Keratinocyte (primary cell): Measurements from ENCODE around the gene NCAPD3. TPM values are rescaled to one million over a fixed set of nuclear protein-coding genes. Genes with fewer than 3 reads are reported as not detected.

Experiments used
- DNase-seq: peaks from one replicate; pipeline ENCODE4 v3.0.0-alpha.2; 2011; ENCODE audit warnings: low read depth, missing footprints, low spot score
- FAIRE-seq: peaks from 2 replicates; lab custom pipeline; 2011; peaks lifted over from hg19 to GRCh38; lab: Jason Lieb, UNC
- H2AFZ ChIP-seq: 2 replicates; pipeline ENCODE4 v1.6.0; 2012; ENCODE audit warnings: low read length, control low read depth, inconsistent platforms; ENCODE audit not compliant: control insufficient read depth
- H3K27ac ChIP-seq: 2 replicates; pipeline ENCODE4 v1.5.1; 2011; ENCODE audit warnings: low read length; ENCODE audit not compliant: control insufficient read depth, insufficient read depth
- H3K27me3 ChIP-seq: 3 replicates; pipeline ENCODE4 v1.6.0; 2011; ENCODE audit warnings: low read length; ENCODE audit not compliant: control insufficient read depth, insufficient read depth; ENCODE audit errors: extremely low read depth
- H3K36me3 ChIP-seq, 2 experiments: 2 replicates in 1 of 2; 3 replicates in 1 of 2; pipeline ENCODE4 v1.5.1; 2011; ENCODE audit warnings: low read length in 2 of 2, mild to moderate bottlenecking in 1 of 2; ENCODE audit not compliant: control insufficient read depth in 2 of 2, insufficient read depth in 2 of 2; ENCODE audit errors: extremely low read depth in 1 of 2
- H3K4me1 ChIP-seq: 3 replicates; pipeline ENCODE4 v1.5.1; 2011; ENCODE audit warnings: low read length; ENCODE audit not compliant: control insufficient read depth, insufficient read depth; ENCODE audit errors: extremely low read depth
- H3K4me2 ChIP-seq: 3 replicates; pipeline ENCODE4 v1.6.0; 2011; ENCODE audit warnings: low read depth, low read length; ENCODE audit not compliant: control insufficient read depth, insufficient read depth; ENCODE audit errors: extremely low read depth
- H3K4me3 ChIP-seq, 3 experiments: fragments of 200-600 bp in 1 of 3; sonication (generic) in 1 of 3; 2 replicates in 2 of 3; 3 replicates in 1 of 3; pipeline ENCODE4 v1.5.1; 2011 to 2016; ENCODE audit warnings: low read length in 3 of 3, mild to moderate bottlenecking in 3 of 3, control low read depth in 2 of 3, inconsistent platforms in 1 of 3, low read depth in 1 of 3, mixed read lengths in 1 of 3, mixed run types in 1 of 3, moderate library complexity in 1 of 3; ENCODE audit not compliant: control insufficient read depth in 2 of 3, insufficient read depth in 2 of 3; ENCODE audit errors: extremely low read depth in 1 of 3
- H3K79me2 ChIP-seq: 2 replicates; pipeline ENCODE4 v1.6.0; 2012; ENCODE audit warnings: low read length; ENCODE audit not compliant: control insufficient read depth, insufficient read depth
- H3K9ac ChIP-seq: 3 replicates; pipeline ENCODE4 v1.6.0; 2011; ENCODE audit warnings: low read length; ENCODE audit not compliant: control insufficient read depth, insufficient read depth; ENCODE audit errors: extremely low read depth
- H3K9me1 ChIP-seq: 3 replicates; pipeline ENCODE4 v1.6.0; 2011; ENCODE audit warnings: low read length; ENCODE audit not compliant: control insufficient read depth, insufficient read depth; ENCODE audit errors: extremely low read depth
- H3K9me3 ChIP-seq: 2 replicates; pipeline ENCODE4 v1.5.1; 2012; ENCODE audit warnings: low read depth, low read length; ENCODE audit not compliant: control insufficient read depth
- H4K20me1 ChIP-seq: 3 replicates; pipeline ENCODE4 v1.6.0; 2011; ENCODE audit warnings: low read length; ENCODE audit not compliant: control insufficient read depth, insufficient read depth; ENCODE audit errors: extremely low read depth
- CTCF ChIP-seq, 3 experiments: IDR thresholded peaks in 1 of 3; conservative IDR thresholded peaks in 1 of 3; optimal IDR thresholded peaks in 1 of 3; 2 replicates in 2 of 3; 3 replicates in 1 of 3; pipeline versions ENCODE3 to v1.5.1; 2011; ENCODE audit warnings: low read length in 3 of 3, mild to moderate bottlenecking in 3 of 3, moderate library complexity in 2 of 3, control low read depth in 1 of 3, inconsistent platforms in 1 of 3; ENCODE audit not compliant: insufficient read depth in 2 of 3; ENCODE audit errors: extremely low read depth in 1 of 3
- EZH2 ChIP-seq: IDR thresholded peaks from one replicate; pipeline ENCODE4 v1.6.1; 2012; ENCODE audit warnings: inconsistent platforms, mild to moderate bottlenecking, low read length, moderate library complexity
- dilution Hi-C: fragments of 300-500 bp; cut with MboI; formaldehyde crosslinking; loops from one replicate; pipeline ENCODE4 v1.7.0; 2020; ENCODE audit warnings: low sequenced_read_pairs; ENCODE audit not compliant: extremely low pct_ligation_motif_present
- polyA plus RNA-seq, 5 experiments: library from polyadenylated mRNA; depleted of rRNA in 3 of 5; stranded (reverse) in 3 of 5; stranded (forward) in 1 of 5; unstranded in 1 of 5; fragments of >200 nt; gene quantifications; 1 replicate in 1 of 5; 2 replicates in 3 of 5; 3 replicates in 1 of 5; pipeline versions ENCODE4 v1.2.1 to v1.2.3, GENCODE V29; 2011 to 2012; ENCODE audit warnings: missing spikeins in 2 of 5, low read depth in 1 of 5, low replicate concordance in 1 of 5

The NCAPD3 gene
- polyA plus RNA-seq, 1 donor (not counting 4 experiments of a cell fraction or from before 2014, with no cell fraction given), result 23.0 TPM

DNA sequence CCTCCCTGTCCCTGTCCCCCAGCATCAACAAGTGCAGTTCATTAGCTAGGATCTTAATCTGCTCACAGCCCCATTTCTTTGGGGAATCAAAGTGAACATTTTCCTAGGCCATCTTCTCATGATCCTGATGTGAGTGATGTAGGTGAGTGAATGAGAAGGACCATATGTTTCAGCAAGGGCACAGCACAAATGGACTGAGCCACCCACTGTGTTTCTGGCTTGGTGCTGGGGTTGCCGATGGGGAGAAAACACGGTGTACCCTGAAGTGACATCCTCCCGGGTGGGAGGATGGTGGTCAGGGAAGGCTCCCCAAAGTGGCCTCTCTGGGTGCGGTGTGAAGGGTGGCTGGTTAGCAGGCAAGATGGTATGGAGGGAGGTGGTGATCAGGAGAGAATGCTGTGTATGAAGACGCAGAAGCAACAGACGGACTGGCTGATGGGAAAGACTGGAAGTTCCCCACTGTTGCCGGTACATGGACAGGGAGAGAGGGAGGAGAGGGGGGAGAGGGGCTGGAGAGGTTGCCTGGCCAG, 82.7 kb downstream of the NCAPD3 start:
- Histone ChIP-seq H3K4me2 (no peak overlapping the region), H4K20me1 (no peaks in the 10 kb centered on the region), H2AFZ (no peak overlapping the region), H3K9me1 (no peaks in the 10 kb centered on the region), H3K9me3 (no peaks in the 10 kb centered on the region), H3K79me2 (no peaks in the 10 kb centered on the region), H3K4me3 (no peak overlapping the region), H3K27me3 (no peaks in the 10 kb centered on the region), H3K27ac (no peak overlapping the region), H3K9ac (no peak overlapping the region), H3K4me1 (no peaks in the 10 kb centered on the region), H3K36me3 (no peaks in the 10 kb centered on the region)
- no peak for FAIRE-seq
- no peak for TF ChIP-seq CTCF (optimal IDR thresholded peaks at IDR 0.05 in 1 of 3, IDR thresholded peaks at IDR 0.05 in 1 of 3, conservative IDR thresholded peaks at IDR 0.05 in 1 of 3; ENCODE audit: extremely low read depth in 1 of 3, insufficient read depth in 2 of 3, low read length in 3 of 3)
- no peak for TF ChIP-seq EZH2
- dilution Hi-C loops, result no loop called here
- no peak for DNase-seq

DNA sequence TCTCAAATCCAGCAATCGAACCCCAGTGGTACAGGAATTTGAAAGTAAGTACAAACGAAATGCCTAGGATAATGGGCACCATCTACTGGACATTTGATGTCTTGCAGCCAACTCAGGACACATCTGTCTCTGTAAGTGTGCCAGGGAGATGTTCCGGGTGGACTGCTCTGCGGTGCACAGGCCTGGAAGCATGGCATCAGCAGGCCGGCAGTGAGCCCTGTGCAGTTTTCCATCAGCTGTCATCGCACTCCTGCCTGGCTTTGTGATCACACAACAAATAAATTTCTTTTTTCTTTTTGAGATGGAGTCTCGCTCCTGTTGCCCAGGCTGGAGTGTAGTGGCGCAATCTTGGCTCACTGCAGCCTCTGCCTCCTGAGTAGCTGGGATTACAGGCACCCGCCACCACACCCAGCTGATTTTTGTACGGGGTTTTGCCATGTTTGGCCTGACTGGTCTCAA, 83.9 kb downstream of the NCAPD3 start:
- no peak overlapping the region for H3K9ac ChIP-seq
- FAIRE-seq (peak; percentile 96), DNase-seq (peak; percentile 35)
- H2AFZ ChIP-seq, result no peak overlapping the region
- TF ChIP-seq EZH2 (no peak), CTCF (optimal IDR thresholded peaks at IDR 0.05 in 1 of 3, IDR thresholded peaks at IDR 0.05 in 1 of 3, conservative IDR thresholded peaks at IDR 0.05 in 1 of 3; ENCODE audit: extremely low read depth in 1 of 3, insufficient read depth in 2 of 3, low read length in 3 of 3) (peak; percentile 83 to 93 (median 90))
- no peaks in the 10 kb centered on the region for H3K79me2 ChIP-seq
- no peaks in the 10 kb centered on the region for H3K4me1 ChIP-seq
- no peaks in the 10 kb centered on the region for H3K9me1 ChIP-seq
- no peaks in the 10 kb centered on the region for H3K9me3 ChIP-seq
- H4K20me1 ChIP-seq, result no peaks in the 10 kb centered on the region
- H3K27me3 ChIP-seq, result no peaks in the 10 kb centered on the region
- H3K4me2 ChIP-seq, result no peak overlapping the region
- H3K4me3 ChIP-seq, result no peak overlapping the region
- dilution Hi-C loops, result no loop called here
- no peak overlapping the region for H3K27ac ChIP-seq
- H3K36me3 ChIP-seq, result no peaks in the 10 kb centered on the region
